Measurements from ENCODE around the gene AIPL1. TPM values are rescaled to one million over a fixed set of nuclear protein-coding genes. Genes with fewer than 3 reads are reported as not detected.

The AIPL1 gene
- total and polyA plus RNA-seq, 2 donors from 2014 or later, result not detected

DNA sequence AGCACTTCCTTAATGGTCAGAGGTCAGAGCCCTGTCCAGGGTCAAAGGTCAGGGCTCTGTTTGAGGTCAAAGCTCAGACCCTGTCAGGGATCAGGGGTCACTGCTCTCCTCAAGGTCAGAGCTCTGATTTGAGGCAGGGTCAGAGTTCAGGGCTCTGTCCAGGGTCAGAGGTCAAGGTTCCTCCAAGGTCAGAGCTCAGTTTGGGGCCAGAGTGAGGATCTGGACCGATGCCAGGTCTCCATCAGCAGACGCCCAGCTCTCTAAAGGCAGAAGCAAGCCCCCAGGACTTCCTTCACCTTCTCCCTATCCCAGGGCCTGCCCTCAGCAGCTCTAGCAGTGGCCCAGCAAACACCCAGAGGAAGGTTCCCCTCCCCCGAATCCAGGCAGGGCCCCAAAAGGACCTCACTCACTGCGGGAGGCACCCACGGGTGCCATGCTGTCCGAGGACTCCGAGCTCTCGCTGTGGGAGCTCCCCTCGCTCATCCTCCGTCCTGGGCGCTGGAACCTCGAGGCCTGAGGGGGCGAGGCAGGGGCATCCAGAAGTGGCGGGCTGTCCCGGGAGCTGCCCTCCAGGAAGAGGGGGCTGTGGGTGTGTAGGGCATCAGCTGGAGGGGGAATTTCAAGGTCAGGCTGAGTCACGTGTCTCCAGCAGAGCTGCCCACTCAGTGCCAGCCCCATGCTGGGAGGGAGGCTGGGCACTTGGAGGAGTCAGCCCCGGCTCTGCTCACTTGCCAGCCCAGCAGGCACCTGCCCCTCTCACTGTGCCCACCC, 36.0 kb upstream of the AIPL1 start:
- H3K9ac ChIP-seq (ENCODE audit: low read length in 3 of 3), result no peak overlapping the region
- H3K27ac ChIP-seq (ENCODE audit: low read depth in 2 of 2, low read length in 2 of 2), result no peak overlapping the region
- TF ChIP-seq, protein P1, sequence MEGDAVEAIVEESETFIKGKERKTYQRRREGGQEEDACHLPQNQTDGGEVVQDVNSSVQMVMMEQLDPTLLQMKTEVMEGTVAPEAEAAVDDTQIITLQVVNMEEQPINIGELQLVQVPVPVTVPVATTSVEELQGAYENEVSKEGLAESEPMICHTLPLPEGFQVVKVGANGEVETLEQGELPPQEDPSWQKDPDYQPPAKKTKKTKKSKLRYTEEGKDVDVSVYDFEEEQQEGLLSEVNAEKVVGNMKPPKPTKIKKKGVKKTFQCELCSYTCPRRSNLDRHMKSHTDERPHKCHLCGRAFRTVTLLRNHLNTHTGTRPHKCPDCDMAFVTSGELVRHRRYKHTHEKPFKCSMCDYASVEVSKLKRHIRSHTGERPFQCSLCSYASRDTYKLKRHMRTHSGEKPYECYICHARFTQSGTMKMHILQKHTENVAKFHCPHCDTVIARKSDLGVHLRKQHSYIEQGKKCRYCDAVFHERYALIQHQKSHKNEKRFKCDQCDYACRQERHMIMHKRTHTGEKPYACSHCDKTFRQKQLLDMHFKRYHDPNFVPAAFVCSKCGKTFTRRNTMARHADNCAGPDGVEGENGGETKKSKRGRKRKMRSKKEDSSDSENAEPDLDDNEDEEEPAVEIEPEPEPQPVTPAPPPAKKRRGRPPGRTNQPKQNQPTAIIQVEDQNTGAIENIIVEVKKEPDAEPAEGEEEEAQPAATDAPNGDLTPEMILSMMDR (IDR thresholded peaks at IDR 0.05; ENCODE audit: borderline replicate concordance, extremely low read depth, insufficient read depth), result no peak
- intact Hi-C loops (cut with DNase I), result loop anchor here (10.0 kb wide), 1 partner anchor 94 kb away; no protein-coding TSS in a partner anchor
- H3K27me3 ChIP-seq (ENCODE audit: control insufficient read depth, insufficient read depth, low read length), result no peaks in the 10 kb centered on the region
- FAIRE-seq (no peak), DNase-seq (peak in 1 of 5 donors; percentile 6)
- H3K4me3 ChIP-seq (ENCODE audit: low read length in 3 of 3), result no peak overlapping the region
- H3K36me3 ChIP-seq (ENCODE audit: control insufficient read depth in 2 of 3, insufficient read depth in 3 of 3, low read length in 3 of 3), result no peaks in the 10 kb centered on the region
- no peaks in the 10 kb centered on the region for H3K9me3 ChIP-seq (ENCODE audit: control insufficient read depth in 2 of 3, insufficient read depth in 1 of 3, low read length in 3 of 3)
- H3K4me1 ChIP-seq (ENCODE audit: control insufficient read depth in 2 of 3, insufficient read depth in 2 of 3, low read depth in 1 of 3, low read length in 3 of 3), result no peaks in the 10 kb centered on the region

DNA sequence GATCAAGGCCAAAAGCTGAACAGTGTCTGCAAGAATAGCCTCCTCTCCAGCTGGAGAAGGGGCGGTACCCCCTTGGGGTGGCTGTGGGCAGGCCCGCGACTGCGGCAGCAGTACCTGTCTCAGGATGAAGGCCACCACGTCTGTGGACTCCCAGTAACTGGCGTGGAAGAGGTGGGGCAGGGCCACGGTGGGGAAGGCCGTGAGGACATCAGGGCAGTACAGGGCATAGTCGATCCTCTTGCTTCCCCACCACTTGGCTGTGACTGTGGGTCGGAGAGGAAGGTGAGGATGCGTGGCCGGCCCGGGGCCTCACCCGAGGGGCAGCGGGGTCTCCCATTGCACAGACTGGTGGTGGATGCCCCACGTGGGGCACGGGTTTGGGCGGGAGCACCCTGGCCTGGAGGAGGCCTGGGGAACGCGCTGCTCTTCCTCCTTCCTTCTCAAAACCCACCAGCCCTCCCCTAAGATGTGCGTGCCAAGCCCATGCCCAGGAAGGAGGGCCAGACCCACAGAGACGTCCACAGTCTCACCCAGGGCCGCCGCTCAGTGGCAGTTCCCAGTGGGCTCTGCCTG, 35.3 kb upstream of the AIPL1 start:
- Histone ChIP-seq H3K36me3 (ENCODE audit: control insufficient read depth in 2 of 3, insufficient read depth in 3 of 3, low read length in 3 of 3) (no peaks in the 10 kb centered on the region), H3K4me1 (ENCODE audit: control insufficient read depth in 2 of 3, insufficient read depth in 2 of 3, low read depth in 1 of 3, low read length in 3 of 3) (no peaks in the 10 kb centered on the region), H3K9me3 (ENCODE audit: control insufficient read depth in 2 of 3, insufficient read depth in 1 of 3, low read length in 3 of 3) (no peaks in the 10 kb centered on the region), H3K4me3 (ENCODE audit: low read length in 3 of 3) (no peak overlapping the region), H3K9ac (ENCODE audit: low read length in 3 of 3) (no peak overlapping the region), H3K27me3 (ENCODE audit: control insufficient read depth, insufficient read depth, low read length) (no peaks in the 10 kb centered on the region), H3K27ac (ENCODE audit: low read depth in 2 of 2, low read length in 2 of 2) (no peak overlapping the region)
- FAIRE-seq (no peak), DNase-seq (peak in 1 of 5 donors; percentile 49)
- TF ChIP-seq, protein P1 (IDR thresholded peaks at IDR 0.05; ENCODE audit: borderline replicate concordance, extremely low read depth, insufficient read depth), result no peak
- intact Hi-C loops (cut with DNase I), result loop anchor here (10.0 kb wide), 1 partner anchor 95 kb away; no protein-coding TSS in a partner anchor

DNA sequence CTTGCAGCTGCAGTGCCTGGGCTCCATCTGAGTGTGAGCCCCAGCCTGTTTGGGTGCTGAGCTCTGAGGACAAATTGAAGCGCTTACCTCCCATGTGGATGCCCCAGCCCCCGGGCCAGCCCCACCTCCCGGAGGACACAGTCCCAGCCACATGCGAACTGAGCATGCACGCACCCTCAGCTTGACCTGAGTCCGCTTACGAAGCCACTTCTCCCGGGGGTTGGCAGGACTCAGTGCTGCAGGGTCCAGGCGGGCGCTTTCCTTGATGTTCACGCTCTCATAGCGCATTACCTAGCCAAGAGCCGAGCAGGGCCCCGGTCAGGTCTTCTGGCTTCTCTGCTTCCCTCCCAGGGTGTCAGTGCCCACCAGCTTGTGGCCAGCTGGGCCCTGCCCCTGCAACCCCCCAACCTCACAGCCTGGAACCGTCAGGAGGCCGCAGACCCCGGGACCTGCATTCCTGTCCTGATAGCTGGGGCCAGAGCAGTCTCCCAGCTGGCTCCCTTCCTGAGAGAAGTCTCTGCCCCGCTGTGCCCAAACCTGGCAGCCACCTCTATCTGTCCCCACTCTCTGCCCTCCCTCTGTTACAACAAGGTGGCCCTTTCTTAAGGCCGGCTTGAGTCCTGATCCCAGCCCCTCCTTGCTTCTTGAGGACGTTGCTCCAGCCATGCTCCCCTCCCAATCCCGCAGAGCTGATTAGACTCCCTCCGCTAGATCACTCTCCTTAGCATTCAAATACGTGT, 33.3 kb upstream of the AIPL1 start:
- H3K27me3 ChIP-seq (ENCODE audit: control insufficient read depth, insufficient read depth, low read length), result no peaks in the 10 kb centered on the region
- H3K9me3 ChIP-seq (ENCODE audit: control insufficient read depth in 2 of 3, insufficient read depth in 1 of 3, low read length in 3 of 3), result no peaks in the 10 kb centered on the region
- no peak for FAIRE-seq
- no peaks in the 10 kb centered on the region for H3K36me3 ChIP-seq (ENCODE audit: control insufficient read depth in 2 of 3, insufficient read depth in 3 of 3, low read length in 3 of 3)
- H3K4me1 ChIP-seq (ENCODE audit: control insufficient read depth in 2 of 3, insufficient read depth in 2 of 3, low read depth in 1 of 3, low read length in 3 of 3), result no peaks in the 10 kb centered on the region
- intact Hi-C loops (cut with DNase I), result no loop called here
- no peak overlapping the region for H3K4me3 ChIP-seq (ENCODE audit: low read length in 3 of 3)
- no peak overlapping the region for H3K27ac ChIP-seq (ENCODE audit: low read depth in 2 of 2, low read length in 2 of 2)
- H3K9ac ChIP-seq (ENCODE audit: low read length in 3 of 3), result no peak overlapping the region
- DNase-seq, result peak in 1 of 5 donors; percentile 75
- TF ChIP-seq, protein P1 (IDR thresholded peaks at IDR 0.05; ENCODE audit: borderline replicate concordance, extremely low read depth, insufficient read depth), result no peak

Measured in kidney (tissue), 14 donors.